Ovary (tissue), 3 donors: ENCODE measurements around the gene CRKL.

ENCODE experiments used
- CTCF ChIP-seq, 3 donors: fragments of 450-650 bp in 2 of 3; fragments of 200-600 bp in 1 of 3; IDR thresholded peaks; one replicate each; pipeline versions ENCODE4 v1.5.1 to v1.8.0; 2016 to 2022; ENCODE audit warnings: antibody characterized with exemption in 3 of 3, mild to moderate bottlenecking in 1 of 3
- EP300 ChIP-seq: sonication (generic); formaldehyde crosslinking; IDR thresholded peaks from one replicate; pipeline ENCODE4 v1.6.1; 2017; ENCODE audit warnings: antibody characterized with exemption
- POLR2A ChIP-seq: fragments of 450-650 bp; IDR thresholded peaks from one replicate; pipeline ENCODE4 v1.6.1; 2017; ENCODE audit warnings: antibody characterized with exemption, mild to moderate bottlenecking, moderate library complexity
- donor health status: DM: no; HTN: no; CAD: no.

- no peak for TF ChIP-seq CTCF (IDR thresholded peaks at IDR 0.05)
- no peak for TF ChIP-seq POLR2A
- no peak for TF ChIP-seq EP300
Observed at GRCh38 chr22:20940186-20940651, 23.0 kb downstream of the CRKL start.
